ENCODE data around the gene METTL6.

Gene METTL6

DNA sequence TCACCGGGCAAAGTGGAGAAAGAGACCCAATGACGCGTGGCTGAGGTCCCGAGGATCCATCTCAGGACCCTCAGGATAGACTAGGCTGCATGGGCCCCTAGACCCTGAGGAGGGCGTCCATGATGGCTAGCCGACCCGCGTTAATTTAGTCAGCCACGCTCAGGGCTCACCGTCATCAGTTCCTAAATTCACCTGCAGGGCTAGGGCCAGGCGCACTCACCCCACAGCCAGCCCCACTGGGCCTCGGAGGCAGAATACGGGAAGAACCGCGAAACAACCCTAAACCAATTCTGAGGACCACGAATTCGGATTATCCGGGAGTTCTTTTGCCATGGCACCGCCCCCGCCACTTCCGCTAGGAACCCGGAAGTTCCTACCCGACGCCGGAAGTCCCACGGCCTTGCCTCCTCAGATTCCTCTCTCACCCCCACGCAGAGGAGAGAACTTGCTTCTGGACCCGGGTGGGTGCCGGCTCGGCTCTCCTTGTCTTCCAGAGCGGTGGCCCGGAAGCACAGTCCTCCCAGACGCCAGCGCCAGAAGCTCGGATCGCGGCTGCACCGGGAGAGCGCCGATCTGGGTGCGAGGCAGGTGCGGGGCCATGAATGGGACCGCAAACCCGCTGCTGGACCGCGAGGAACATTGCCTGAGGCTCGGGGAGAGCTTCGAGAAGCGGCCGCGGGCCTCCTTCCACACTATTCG, at the start of gene METTL6, which contains the start of gene EAF1:
METTL6 (minus strand) TSS at position 363 of the 699 bp plus-strand sequence. CDS start 1,033 bp downstream, outside the sequence.
EAF1 (plus strand) TSS at position 417 of the 699 bp plus-strand sequence; CDS start at position 599, 182 bp downstream.
- peak; percentile 23 for DNase-seq (ENCODE audit: low read depth)
- TF ChIP-seq, protein P1, sequence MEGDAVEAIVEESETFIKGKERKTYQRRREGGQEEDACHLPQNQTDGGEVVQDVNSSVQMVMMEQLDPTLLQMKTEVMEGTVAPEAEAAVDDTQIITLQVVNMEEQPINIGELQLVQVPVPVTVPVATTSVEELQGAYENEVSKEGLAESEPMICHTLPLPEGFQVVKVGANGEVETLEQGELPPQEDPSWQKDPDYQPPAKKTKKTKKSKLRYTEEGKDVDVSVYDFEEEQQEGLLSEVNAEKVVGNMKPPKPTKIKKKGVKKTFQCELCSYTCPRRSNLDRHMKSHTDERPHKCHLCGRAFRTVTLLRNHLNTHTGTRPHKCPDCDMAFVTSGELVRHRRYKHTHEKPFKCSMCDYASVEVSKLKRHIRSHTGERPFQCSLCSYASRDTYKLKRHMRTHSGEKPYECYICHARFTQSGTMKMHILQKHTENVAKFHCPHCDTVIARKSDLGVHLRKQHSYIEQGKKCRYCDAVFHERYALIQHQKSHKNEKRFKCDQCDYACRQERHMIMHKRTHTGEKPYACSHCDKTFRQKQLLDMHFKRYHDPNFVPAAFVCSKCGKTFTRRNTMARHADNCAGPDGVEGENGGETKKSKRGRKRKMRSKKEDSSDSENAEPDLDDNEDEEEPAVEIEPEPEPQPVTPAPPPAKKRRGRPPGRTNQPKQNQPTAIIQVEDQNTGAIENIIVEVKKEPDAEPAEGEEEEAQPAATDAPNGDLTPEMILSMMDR (conservative IDR thresholded peaks at IDR 0.05; ENCODE audit: low read depth, low read length) = peak; percentile 21
- peak within 1 kb of the TSS; percentile 98 for H3K4me3 ChIP-seq (ENCODE audit: low read length)

- DNase-seq (ENCODE audit: low read depth) = no peak
- TF ChIP-seq, protein P1 (conservative IDR thresholded peaks at IDR 0.05; ENCODE audit: low read depth, low read length) = no peak
- no peak overlapping the region for H3K4me3 ChIP-seq (ENCODE audit: low read length)
These were observed 49.0 kb upstream of the METTL6 start for GRCh38 chr3:15476378-15476777.

DNA sequence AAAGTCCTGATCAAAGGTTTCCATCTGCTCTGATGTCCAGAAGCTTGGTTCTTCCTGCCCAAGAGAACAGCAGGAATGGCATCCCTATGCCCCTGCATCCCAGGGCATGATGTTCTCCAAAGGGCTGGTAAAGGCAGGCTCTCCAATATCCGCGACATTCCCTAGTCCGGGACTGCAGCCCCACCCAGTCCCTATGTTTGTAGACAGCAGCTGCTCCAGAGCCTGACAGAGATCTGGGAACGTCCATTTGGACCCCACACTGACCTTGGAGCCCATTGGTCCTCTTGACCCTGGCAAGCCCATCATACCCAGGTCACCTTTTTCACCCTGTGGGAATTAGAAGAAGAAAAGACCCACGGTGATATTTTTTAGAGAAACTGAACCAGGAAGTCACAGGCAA, 47.8 kb upstream of the METTL6 start:
- H3K4me3 ChIP-seq (ENCODE audit: low read length) = no peak overlapping the region
- DNase-seq (ENCODE audit: low read depth) = no peak
- TF ChIP-seq, protein P1 (conservative IDR thresholded peaks at IDR 0.05; ENCODE audit: low read depth, low read length) = no peak

DNA sequence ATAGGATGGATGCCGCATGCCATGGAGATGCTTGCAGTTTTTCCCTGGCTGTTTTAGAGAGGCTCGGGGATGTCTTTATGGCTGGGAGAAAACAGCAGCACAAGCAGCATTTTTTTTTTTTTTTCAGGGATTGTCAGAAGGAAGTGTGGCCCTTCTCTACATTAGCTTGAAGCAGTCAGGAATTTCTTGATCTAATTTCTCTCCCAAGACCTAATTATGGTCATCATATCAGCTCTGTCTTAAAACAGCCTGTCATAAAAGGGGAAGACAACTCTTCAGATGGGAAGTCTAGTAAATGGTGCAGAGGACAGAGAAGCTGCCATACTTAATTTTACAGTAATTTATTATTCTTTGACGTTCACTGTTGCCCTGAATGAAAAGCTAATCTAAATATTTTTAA, 44.5 kb upstream of the METTL6 start:
- TF ChIP-seq, protein P1 (conservative IDR thresholded peaks at IDR 0.05; ENCODE audit: low read depth, low read length) = no peak
- DNase-seq (ENCODE audit: low read depth) = no peak
- no peak overlapping the region for H3K4me3 ChIP-seq (ENCODE audit: low read length)

DNA sequence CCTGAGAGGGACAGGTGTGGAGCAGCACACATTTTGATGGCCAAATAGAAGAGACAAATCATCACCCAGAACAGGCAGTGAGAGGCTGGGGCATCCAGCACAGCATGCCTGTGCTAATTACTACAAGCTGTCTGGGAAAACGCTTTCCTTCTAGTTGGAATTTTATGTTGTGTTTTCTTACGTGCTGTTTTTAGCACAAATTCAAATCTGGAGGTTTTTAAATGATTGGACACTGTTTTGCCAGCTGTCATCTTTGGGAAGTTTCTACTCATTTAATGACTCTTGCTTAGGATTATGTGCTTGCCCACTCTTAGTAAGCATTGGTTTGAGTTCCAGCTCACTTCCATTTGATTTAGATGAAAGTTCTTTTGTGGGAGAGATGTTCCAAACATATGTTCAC, 43.5 kb upstream of the METTL6 start:
- TF ChIP-seq, protein P1 (conservative IDR thresholded peaks at IDR 0.05; ENCODE audit: low read depth, low read length) = no peak
- no peak for DNase-seq (ENCODE audit: low read depth)
- no peak overlapping the region for H3K4me3 ChIP-seq (ENCODE audit: low read length)

DNA sequence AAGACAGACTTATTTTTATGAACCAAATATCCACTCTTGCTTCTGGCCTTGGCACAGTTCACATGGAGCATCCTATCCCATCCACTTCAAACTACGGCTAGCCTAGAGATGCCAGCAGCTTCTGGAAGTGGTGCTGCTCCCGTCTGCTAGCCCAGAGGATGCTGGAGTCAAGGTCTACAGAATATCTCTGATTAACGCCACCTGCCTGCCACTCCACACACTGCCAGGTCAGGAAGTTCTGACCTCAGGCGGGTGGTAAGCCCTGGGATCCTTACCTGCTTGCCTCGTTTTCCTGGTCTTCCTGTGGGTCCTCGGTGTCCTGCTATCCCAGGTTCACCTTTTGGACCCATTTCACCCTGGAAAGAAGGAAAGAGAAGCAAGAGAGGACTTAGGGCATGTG, 42.9 kb upstream of the METTL6 start:
- H3K4me3 ChIP-seq (ENCODE audit: low read length) = no peak overlapping the region
- TF ChIP-seq, protein P1 (conservative IDR thresholded peaks at IDR 0.05; ENCODE audit: low read depth, low read length) = no peak
- DNase-seq (ENCODE audit: low read depth) = no peak
